GM12875 (cell line): ENCODE results near the gene PHF12.

Experiments used
- H3K4me3 ChIP-seq: one replicate; pipeline ENCODE4 v1.5.1; 2011; ENCODE audit warnings: low read depth, low read length, control low read depth
- TF ChIP-seq, protein P1 (sequence below): IDR thresholded peaks from 2 replicates; pipeline ENCODE4 v1.5.1; 2011; ENCODE audit warnings: low read depth, mild to moderate bottlenecking, control low read depth, inconsistent platforms, low read length, moderate library complexity, borderline replicate concordance; ENCODE audit not compliant: insufficient read depth

PHF12 gene

DNA sequence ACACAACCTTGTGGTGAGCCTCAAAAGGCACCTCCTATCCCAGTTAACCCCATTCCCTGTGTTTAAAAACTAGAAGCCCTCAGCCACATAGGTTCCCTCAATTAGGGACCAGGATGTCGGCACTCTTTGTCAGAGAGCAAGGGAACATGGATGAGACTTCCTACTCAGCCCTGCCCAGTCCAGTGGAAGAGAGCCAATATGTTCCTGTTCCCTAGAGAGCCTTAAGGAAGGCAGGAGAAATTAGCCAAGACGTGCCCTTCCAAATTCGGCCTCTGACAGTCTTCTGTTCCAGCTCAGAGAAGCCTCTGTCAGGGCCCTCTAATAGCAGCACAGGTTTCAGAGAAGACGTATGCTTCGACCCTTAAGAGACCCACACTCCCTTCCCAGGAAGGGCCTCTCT, 33.9 kb downstream of the PHF12 start:
- no peak overlapping the region for H3K4me3 ChIP-seq
- TF ChIP-seq, protein P1, sequence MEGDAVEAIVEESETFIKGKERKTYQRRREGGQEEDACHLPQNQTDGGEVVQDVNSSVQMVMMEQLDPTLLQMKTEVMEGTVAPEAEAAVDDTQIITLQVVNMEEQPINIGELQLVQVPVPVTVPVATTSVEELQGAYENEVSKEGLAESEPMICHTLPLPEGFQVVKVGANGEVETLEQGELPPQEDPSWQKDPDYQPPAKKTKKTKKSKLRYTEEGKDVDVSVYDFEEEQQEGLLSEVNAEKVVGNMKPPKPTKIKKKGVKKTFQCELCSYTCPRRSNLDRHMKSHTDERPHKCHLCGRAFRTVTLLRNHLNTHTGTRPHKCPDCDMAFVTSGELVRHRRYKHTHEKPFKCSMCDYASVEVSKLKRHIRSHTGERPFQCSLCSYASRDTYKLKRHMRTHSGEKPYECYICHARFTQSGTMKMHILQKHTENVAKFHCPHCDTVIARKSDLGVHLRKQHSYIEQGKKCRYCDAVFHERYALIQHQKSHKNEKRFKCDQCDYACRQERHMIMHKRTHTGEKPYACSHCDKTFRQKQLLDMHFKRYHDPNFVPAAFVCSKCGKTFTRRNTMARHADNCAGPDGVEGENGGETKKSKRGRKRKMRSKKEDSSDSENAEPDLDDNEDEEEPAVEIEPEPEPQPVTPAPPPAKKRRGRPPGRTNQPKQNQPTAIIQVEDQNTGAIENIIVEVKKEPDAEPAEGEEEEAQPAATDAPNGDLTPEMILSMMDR = no peak

DNA sequence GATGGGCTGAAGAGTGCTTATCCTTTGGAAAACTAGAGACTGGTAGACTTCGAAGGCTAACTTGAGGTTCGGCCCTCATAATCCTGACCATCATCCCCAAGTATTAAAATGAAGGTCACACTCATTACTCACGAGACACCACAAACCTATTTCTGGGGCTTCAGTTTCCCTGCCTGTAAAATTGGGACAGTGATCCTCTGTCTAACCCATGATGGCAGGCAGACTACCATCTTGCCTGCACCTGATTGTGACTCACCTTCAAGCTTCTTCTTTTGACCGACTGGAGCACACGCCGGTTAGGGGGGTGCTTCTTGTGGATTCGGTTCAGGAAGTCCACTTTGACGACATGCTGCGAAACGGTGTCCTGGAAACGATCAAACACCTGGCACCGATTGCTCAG, 34.3 kb downstream of the PHF12 start:
- H3K4me3 ChIP-seq = no peak overlapping the region
- TF ChIP-seq, protein P1 = no peak

DNA sequence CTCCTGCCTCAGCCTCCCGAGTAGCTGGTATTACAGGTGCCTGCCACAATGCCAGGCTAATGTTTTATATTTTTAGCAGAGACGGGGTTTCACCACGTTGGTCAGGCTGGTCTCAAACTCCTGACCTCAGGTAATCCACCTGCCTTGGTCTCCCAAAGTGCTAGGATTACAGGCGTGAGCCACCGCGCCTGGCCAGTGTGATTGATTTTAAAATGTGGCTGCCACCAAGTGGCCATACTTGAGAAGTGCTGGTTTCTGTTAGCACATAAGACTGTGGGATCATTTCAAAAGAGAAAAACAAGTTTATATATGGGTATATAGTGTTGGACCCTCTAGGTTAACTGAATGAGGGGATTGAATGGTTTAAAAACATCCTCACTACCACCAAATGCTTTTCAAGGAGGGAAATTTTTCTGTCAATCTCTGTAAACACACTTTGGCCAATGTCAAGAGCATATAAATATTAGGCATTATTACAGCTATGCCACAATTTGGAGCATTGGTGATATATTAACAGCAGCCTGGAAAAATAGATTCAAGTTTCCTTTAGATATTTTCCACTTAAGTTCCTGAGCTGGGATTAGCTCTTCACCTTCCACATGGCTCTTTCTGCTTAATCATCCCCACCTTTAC, 34.9 kb downstream of the PHF12 start:
- TF ChIP-seq, protein P1 = peak; percentile 52
- no peak overlapping the region for H3K4me3 ChIP-seq

GRCh38 chr17:28912938-28913333, 38.4 kb downstream of the PHF12 start:
- no peak overlapping the region for H3K4me3 ChIP-seq
- TF ChIP-seq, protein P1 = no peak

DNA sequence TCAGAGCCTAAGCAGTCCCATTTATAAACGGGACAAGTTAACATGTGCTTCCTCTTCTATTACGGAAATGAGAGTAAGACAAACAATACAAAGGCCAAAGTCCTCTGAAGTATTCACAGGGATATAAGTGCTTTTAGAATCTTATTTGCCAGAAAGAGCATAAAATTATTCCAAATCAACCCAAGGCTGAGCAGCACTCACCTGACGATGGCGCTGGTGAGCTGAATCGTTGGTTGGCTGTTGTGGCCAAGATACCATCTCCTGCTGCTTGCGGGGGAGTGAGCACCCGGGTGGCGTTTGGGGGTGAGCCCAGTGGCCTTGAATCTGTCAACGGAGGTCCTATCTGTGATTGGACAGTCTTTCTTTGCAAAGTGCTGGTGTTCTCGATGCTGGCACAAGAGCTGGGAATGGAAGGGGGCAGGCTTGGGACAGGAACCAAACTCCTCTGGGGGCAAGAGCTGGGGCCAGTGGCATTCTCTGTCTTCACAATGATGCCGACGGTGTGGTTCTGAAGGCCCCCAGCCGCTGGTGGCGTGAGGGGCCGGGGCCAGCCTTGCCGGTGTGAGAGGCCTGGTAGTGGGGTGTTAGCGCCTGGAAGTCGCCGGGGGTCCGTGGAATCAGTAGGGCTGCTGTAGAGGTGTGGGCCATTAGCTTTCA, 38.9 kb downstream of the PHF12 start:
- TF ChIP-seq, protein P1 = 0 out of 2 replicates have a peak, but pooled peaks have one; percentile 12
- no peak overlapping the region for H3K4me3 ChIP-seq

DNA sequence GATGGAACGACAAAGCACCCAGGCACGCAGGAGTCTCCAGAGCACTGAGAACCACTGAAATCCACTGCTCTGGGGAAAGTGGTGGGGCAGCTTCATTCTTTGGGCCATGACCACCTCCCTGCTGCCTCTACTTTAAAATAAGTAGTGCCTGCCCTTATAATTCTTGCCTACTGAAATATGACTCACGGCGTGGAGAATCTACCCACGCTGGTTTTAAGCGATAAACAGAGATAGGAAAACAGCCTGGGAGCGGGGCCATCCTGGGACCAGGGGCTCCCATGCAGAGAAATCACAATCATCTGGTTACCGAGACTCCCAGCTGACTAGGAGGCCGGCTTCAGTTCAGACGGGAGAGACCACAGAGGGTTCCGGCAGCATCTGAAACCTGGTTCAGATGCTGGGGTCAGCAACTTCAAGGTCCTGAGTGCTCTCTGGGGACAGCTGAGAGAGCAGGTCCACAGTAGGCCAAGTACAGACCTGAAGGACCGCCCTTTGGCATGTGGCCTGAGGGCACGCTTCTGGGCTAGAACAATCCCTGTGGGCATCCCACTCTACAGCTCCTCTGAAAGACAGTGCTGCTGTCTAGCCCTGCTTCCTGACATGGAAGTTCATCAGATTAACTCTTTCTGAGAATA, 39.8 kb downstream of the PHF12 start:
- H3K4me3 ChIP-seq = no peak overlapping the region
- TF ChIP-seq, protein P1 = no peak
